Glutamatergic neuron (in vitro differentiated cells): Measurements from ENCODE around the gene CAPN7. TPM values are rescaled to one million over a fixed set of nuclear protein-coding genes. Genes with fewer than 3 reads are reported as not detected.

ENCODE experiments used
- DNase-seq: peaks from one replicate; pipeline ENCODE4 v3.0.0; 2022
- H3K27ac Mint-ChIP-seq: one replicate; pipeline ENCODE4 v1.8.0; 2020; ENCODE audit warnings: mild to moderate bottlenecking, mixed read lengths, inconsistent platforms; ENCODE audit not compliant: unreplicated experiment
- H3K27me3 Mint-ChIP-seq: one replicate; pipeline ENCODE4 v1.8.0; 2020; ENCODE audit warnings: mild to moderate bottlenecking, moderate library complexity, mixed read lengths, inconsistent platforms; ENCODE audit not compliant: unreplicated experiment
- H3K36me3 Mint-ChIP-seq: one replicate; pipeline ENCODE4 v1.8.0; 2020; ENCODE audit warnings: mild to moderate bottlenecking, mixed read lengths, inconsistent platforms; ENCODE audit not compliant: unreplicated experiment
- H3K4me1 Mint-ChIP-seq: one replicate; pipeline ENCODE4 v1.8.0; 2020; ENCODE audit warnings: mild to moderate bottlenecking, low read depth, mixed read lengths, inconsistent platforms; ENCODE audit not compliant: unreplicated experiment
- H3K4me3 Mint-ChIP-seq: one replicate; pipeline ENCODE4 v1.8.0; 2020; ENCODE audit warnings: mild to moderate bottlenecking, mixed read lengths, inconsistent platforms; ENCODE audit not compliant: unreplicated experiment
- H3K9me3 Mint-ChIP-seq: one replicate; pipeline ENCODE4 v1.8.0; 2020; ENCODE audit warnings: mild to moderate bottlenecking, moderate library complexity, mixed read lengths, inconsistent platforms; ENCODE audit not compliant: unreplicated experiment
- CTCF ChIP-seq: fragments of 200-600 bp; sonication (generic); IDR thresholded peaks from one replicate; pipeline ENCODE4 v1.5.0; 2021; ENCODE audit not compliant: partially characterized antibody, unreplicated experiment
- total RNA-seq: library from RNA; stranded (reverse); fragmentation: NEBNext Ultra II Directional; extraction: Animal tissue kit (Norgen Biotek cat#: 25700); gene quantifications from one replicate; pipeline ENCODE4 v1.2.1, GENCODE V29; 2021; ENCODE audit not compliant: unreplicated experiment

CAPN7 gene
- total RNA-seq, 1 donor from 2014 or later, result 30.2 TPM

GRCh38 chr3:15294929-15295328, 88.9 kb downstream of the CAPN7 start:
- no peak for TF ChIP-seq CTCF
- Mint-ChIP-seq H3K4me3 (no peak overlapping the region), H3K4me1 (peaks cover 23% of the 10 kb centered on the region), H3K36me3 (no peaks in the 10 kb centered on the region), H3K27me3 (peaks cover 9% of the 10 kb centered on the region), H3K9me3 (peaks cover 6% of the 10 kb centered on the region), H3K27ac (peak overlapping the region; percentile 63)
- DNase-seq, result no peak

GRCh38 chr3:15295506-15295905, 89.5 kb downstream of the CAPN7 start:
- Mint-ChIP-seq H3K27me3 (peaks cover 9% of the 10 kb centered on the region), H3K4me1 (peaks cover 28% of the 10 kb centered on the region), H3K36me3 (no peaks in the 10 kb centered on the region), H3K27ac (no peak overlapping the region), H3K9me3 (peaks cover 10% of the 10 kb centered on the region), H3K4me3 (no peak overlapping the region)
- TF ChIP-seq CTCF, result no peak
- no peak for DNase-seq

DNA sequence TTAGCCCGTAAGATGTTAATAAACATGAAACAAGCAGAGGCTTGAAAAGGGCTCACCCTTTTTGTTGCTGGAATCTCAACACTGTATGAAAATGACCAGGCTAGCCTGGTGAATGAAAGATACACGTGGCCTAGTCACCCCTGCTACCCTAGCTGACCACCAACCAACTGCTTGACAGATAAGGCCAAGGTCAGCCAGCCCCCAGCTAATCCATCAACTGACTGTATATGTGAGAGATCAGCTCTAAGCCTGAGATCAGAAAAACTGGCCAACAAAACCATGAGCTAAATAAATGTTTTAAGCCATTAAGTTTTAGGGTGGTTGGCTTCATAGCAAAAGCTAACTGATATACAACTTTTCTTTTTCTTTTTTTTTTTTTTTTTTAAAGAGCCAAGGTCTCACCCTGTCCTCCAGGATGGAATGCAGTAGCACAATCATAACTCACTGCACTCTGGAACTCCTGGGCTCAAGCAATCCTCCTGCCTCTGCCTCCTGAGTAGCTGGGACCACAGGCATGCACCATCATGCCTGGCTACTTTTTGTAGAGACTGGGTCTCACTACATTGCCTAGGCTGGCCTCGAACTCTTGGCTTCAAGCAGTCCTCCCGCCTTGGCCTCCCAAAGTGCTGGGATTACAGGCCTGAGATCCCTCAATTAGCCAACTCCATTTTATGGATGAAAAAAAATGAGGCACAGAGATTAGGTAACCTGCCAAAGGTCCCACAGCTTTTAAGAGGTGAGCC, 91.7 kb downstream of the CAPN7 start:
- no peak for TF ChIP-seq CTCF
- Mint-ChIP-seq H3K27ac (no peak overlapping the region), H3K4me3 (no peak overlapping the region), H3K27me3 (peaks cover 8% of the 10 kb centered on the region), H3K4me1 (peaks cover 39% of the 10 kb centered on the region), H3K36me3 (no peaks in the 10 kb centered on the region), H3K9me3 (peaks cover 10% of the 10 kb centered on the region)
- no peak for DNase-seq

DNA sequence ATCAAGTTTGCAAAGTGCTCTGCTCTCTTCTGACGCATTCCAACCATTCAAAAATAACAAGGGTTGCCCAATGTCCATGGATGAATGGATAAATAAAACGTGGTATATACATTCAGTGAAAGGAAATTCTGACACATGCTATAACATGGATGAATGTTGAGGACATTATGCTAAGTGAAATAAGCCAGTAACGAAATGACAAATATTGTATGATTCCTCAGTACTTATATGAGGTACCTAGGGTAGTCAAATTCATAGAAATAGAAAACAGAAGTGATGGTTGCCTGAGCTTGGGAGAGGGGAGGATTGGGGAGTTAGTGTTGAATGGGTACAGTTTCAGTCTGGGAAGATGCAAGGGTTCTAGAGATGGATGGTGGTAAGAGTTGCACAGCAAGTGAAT, 92.5 kb downstream of the CAPN7 start:
- Mint-ChIP-seq H3K36me3 (no peaks in the 10 kb centered on the region), H3K27me3 (peaks cover 11% of the 10 kb centered on the region), H3K27ac (peak overlapping the region; percentile 60), H3K4me3 (peak overlapping the region; percentile 41), H3K9me3 (peaks cover 10% of the 10 kb centered on the region), H3K4me1 (peaks cover 42% of the 10 kb centered on the region)
- no peak for TF ChIP-seq CTCF
- DNase-seq, result no peak

GRCh38 chr3:15299036-15299435, 93.0 kb downstream of the CAPN7 start:
- Mint-ChIP-seq H3K27ac (peak overlapping the region; percentile 60), H3K4me1 (peaks cover 42% of the 10 kb centered on the region), H3K4me3 (peak overlapping the region; percentile 41), H3K36me3 (no peaks in the 10 kb centered on the region), H3K27me3 (peaks cover 11% of the 10 kb centered on the region), H3K9me3 (peaks cover 10% of the 10 kb centered on the region)
- TF ChIP-seq CTCF, result no peak
- DNase-seq, result peak; percentile 30
